ENCODE results near the gene MKNK2.

MKNK2 gene

GRCh38 chr19:2079865-2080301 is 28.8 kb upstream of the MKNK2 start:
- peak in 1 of 6 experiments; percentile 45 for DNase-seq

- DNase-seq = no peak
Observed at GRCh38 chr19:2079076-2079864, 28.2 kb upstream of the MKNK2 start.

- DNase-seq = no peak
Observed at GRCh38 chr19:2077833-2078619, 27.0 kb upstream of the MKNK2 start.

GRCh38 chr19:2077398-2077797 is 26.4 kb upstream of the MKNK2 start:
- no peak for DNase-seq

- DNase-seq = no peak
Observed at GRCh38 chr19:2076526-2076944, 25.5 kb upstream of the MKNK2 start.

GRCh38 chr19:2072757-2073551 is 21.9 kb upstream of the MKNK2 start:
- no peak for DNase-seq

- DNase-seq = no peak
Observed at GRCh38 chr19:2070986-2071673, 20.1 kb upstream of the MKNK2 start.

GRCh38 chr19:2070436-2070827 is 19.4 kb upstream of the MKNK2 start:
- DNase-seq = no peak

GRCh38 chr19:2064788-2065524 is 13.9 kb upstream of the MKNK2 start:
- DNase-seq = no peak

- DNase-seq = no peak
Observed at GRCh38 chr19:2064395-2064787, 13.3 kb upstream of the MKNK2 start.

- no peak for DNase-seq
Observed at GRCh38 chr19:2063824-2064223, 12.8 kb upstream of the MKNK2 start.

GRCh38 chr19:2062770-2063169 is 11.7 kb upstream of the MKNK2 start:
- no peak for DNase-seq

GRCh38 chr19:2062389-2062729 is 11.3 kb upstream of the MKNK2 start:
- no peak for DNase-seq

GRCh38 chr19:2061495-2062388 is 10.7 kb upstream of the MKNK2 start:
- DNase-seq = peak; percentile 98 to 99 (median 99)

GRCh38 chr19:2060884-2061494 is 9.9 kb upstream of the MKNK2 start:
- DNase-seq = peak in 4 of 6 experiments; percentile 56 to 72 (median 62)

- no peak for DNase-seq
Observed at GRCh38 chr19:2059422-2060201, 8.6 kb upstream of the MKNK2 start.

- no peak for DNase-seq
Observed at GRCh38 chr19:2058570-2059421, 7.8 kb upstream of the MKNK2 start.

Measured in stimulated activated naive CD4-positive, alpha-beta T cell (primary cell).